Right lobe of liver (tissue), 6 donors: Measurements from ENCODE around the gene LIN28B. TPM values are rescaled to one million over a fixed set of nuclear protein-coding genes. Genes with fewer than 3 reads are reported as not detected.

Experiments used
- ATAC-seq, 4 donors: fragments of 200-7000 bp; cut with Tn5 transposase; one replicate each; pipeline ENCODE4 v1.9.1; 2020; ENCODE audit warnings: mild to moderate bottlenecking in 4 of 4, moderate library complexity in 4 of 4
- DNase-seq, 3 donors: peaks; one replicate each; pipeline ENCODE4 v3.0.0-alpha.2; 2020
- H3K27ac ChIP-seq, 3 donors: fragments of 200-600 bp; one replicate each; pipeline ENCODE4 v1.8.0; 2022
- H3K27me3 ChIP-seq, 2 donors: fragments of 200-600 bp; one replicate each; pipeline ENCODE4 v1.8.0; 2022
- H3K36me3 ChIP-seq, 4 donors: fragments of 200-600 bp; sonication (generic) in 1 of 4; one replicate each; pipeline versions ENCODE4 v1.5.1 to v1.8.0; 2017 to 2022; ENCODE audit warnings: control low read depth in 1 of 4
- H3K4me1 ChIP-seq, 4 donors: fragments of 200-600 bp; sonication (generic) in 1 of 4; one replicate each; pipeline versions ENCODE4 v1.5.1 to v1.8.0; 2017 to 2022; ENCODE audit warnings: control low read depth in 1 of 4
- H3K4me3 ChIP-seq, 3 donors: fragments of 200-600 bp; one replicate each; pipeline ENCODE4 v1.8.0; 2022
- H3K9me3 ChIP-seq, 4 donors: fragments of 200-600 bp; sonication (generic) in 1 of 4; one replicate each; pipeline versions ENCODE4 v1.5.1 to v1.8.0; 2017 to 2022; ENCODE audit warnings: control low read depth in 1 of 4
- CTCF ChIP-seq, 4 donors: fragments of 200-600 bp in 3 of 4; fragments of 450-650 bp in 1 of 4; IDR thresholded peaks; one replicate each; pipeline versions ENCODE4 v1.5.1 to v1.8.0; 2016 to 2022; ENCODE audit warnings: antibody characterized with exemption in 4 of 4, mild to moderate bottlenecking in 2 of 4
- POLR2A ChIP-seq: fragments of 450-650 bp; IDR thresholded peaks from one replicate; pipeline ENCODE4 v1.6.1; 2017; ENCODE audit warnings: antibody characterized with exemption, mild to moderate bottlenecking
- WGBS: methylation state at CpG from one replicate; pipeline ENCODE4 v1.1.6; 2018; ENCODE audit warnings: low coverage, low lambda C conversion rate; ENCODE audit not compliant: insufficient coverage; ENCODE audit errors: missing lambda C conversion rate; 5-methylcytosine and 5-hydroxymethylcytosine counted together
- intact Hi-C, 2 donors: fragments of 100-400 bp; cut with DNase I; formaldehyde crosslinking; loops; one replicate each; pipeline versions ENCODE4 v1.11.2 to v1.14.1; 2022
- total RNA-seq, 6 experiments: library from RNA; depleted of rRNA in 2 of 6; stranded (reverse); fragments of >200 nt in 2 of 6; fragmentation: NEBNext Ultra II Directional in 3 of 6; extraction: Animal tissue kit (Norgen Biotek cat#: 25700) in 3 of 6; gene quantifications; one replicate each; pipeline versions ENCODE4 v1.1.0 to v1.2.4, GENCODE V29; 2016 to 2023
- donor health status: DM: no; HTN: yes; CAD: no.
- donor health status: DM: no; HTN: no; CAD: no.
- donor health status: DM: no; HTN: no; CAD: no.
- donor health status: DM: no; HTN: yes; CAD: no.
- donor health status: DM: no; HTN: yes; CAD: no.

LIN28B gene
- total RNA-seq, 6 experiments from 2014 or later = not detected

DNA sequence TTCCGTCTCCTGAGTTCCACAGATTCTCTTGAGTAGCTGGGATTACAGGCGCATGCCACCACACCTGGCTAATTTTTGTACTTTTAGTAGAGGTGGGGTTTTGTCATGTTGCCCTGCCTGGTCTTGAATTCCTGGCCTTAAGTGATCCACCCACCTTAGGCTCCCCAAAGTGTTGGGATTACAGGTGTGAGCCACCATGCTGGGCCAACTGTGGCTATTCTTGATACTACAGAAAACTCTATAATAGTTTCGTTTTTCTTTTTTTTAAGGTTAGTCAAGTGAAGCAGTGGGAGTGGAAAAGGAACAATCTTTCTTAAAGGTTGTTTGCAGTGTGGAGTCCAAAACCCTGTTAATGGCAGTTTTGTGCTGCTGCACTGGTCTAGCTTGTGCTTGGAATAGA lies 138.2 kb downstream of the LIN28B start:
- ATAC-seq = no peak
- TF ChIP-seq POLR2A (no peak), CTCF (IDR thresholded peaks at IDR 0.05) (no peak)
- Histone ChIP-seq H3K9me3 (no peaks in the 10 kb centered on the region), H3K4me3 (no peak overlapping the region), H3K36me3 (no peaks in the 10 kb centered on the region), H3K27ac (no peak overlapping the region), H3K4me1 (no peaks in the 10 kb centered on the region), H3K27me3 (no peaks in the 10 kb centered on the region)
- intact Hi-C loops = loop anchor here (10.0 kb wide), 1 partner anchor 310 kb away; the partner anchor contains the start of gene PREP (in 2 of the 2)
- WGBS = 87% methylated on average over 3 of the region's 3 CpGs
- DNase-seq = no peak

DNA sequence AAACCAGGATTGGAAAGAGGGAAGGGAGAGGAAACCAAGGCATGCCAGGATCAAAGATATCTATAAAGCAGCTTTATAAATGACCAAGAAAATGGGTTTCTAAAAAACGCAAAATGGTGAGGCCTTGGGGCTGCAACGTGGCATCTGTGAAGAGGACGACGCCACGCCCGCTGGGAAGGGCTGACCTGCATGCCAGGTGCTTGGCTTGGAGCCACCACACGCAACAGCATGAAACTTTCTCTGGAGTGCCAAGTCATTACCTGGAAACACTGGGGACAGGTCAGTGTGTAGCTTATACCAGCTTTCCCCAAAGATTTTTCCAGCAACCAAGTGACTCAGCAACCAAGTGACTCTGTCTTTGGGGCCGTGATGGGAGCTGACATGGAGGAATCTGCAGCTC lies 140.4 kb downstream of the LIN28B start:
- intact Hi-C loops = loop anchor here (10.0 kb wide), 1 partner anchor 308 kb away; the partner anchor contains the start of gene PREP (in 2 of the 2)
- no peak overlapping the region for H3K27ac ChIP-seq
- H3K4me1 ChIP-seq = no peaks in the 10 kb centered on the region
- H3K9me3 ChIP-seq = no peaks in the 10 kb centered on the region
- no peak for DNase-seq
- no peaks in the 10 kb centered on the region for H3K27me3 ChIP-seq
- H3K4me3 ChIP-seq = no peak overlapping the region
- TF ChIP-seq CTCF (IDR thresholded peaks at IDR 0.05) = no peak
- H3K36me3 ChIP-seq = no peaks in the 10 kb centered on the region
- ATAC-seq = no peak
- 76% methylated on average over 7 of the region's 8 CpGs for WGBS

- no peak for DNase-seq
- no peaks in the 10 kb centered on the region for H3K9me3 ChIP-seq
- H3K27me3 ChIP-seq = no peaks in the 10 kb centered on the region
- 77% methylated on average over 5 of the region's 7 CpGs for WGBS
- no peaks in the 10 kb centered on the region for H3K4me1 ChIP-seq
- no peak overlapping the region for H3K27ac ChIP-seq
- H3K4me3 ChIP-seq = no peak overlapping the region
- ATAC-seq = no peak
- no peaks in the 10 kb centered on the region for H3K36me3 ChIP-seq
- no peak for TF ChIP-seq CTCF (IDR thresholded peaks at IDR 0.05)
- no peak for TF ChIP-seq POLR2A
- intact Hi-C loops = loop anchor here (10.0 kb wide), 1 partner anchor 305 kb away; the partner anchor contains the start of gene PREP (in 2 of the 2)
These were observed 142.5 kb downstream of the LIN28B start for GRCh38 chr6:105099371-105099770.

DNA sequence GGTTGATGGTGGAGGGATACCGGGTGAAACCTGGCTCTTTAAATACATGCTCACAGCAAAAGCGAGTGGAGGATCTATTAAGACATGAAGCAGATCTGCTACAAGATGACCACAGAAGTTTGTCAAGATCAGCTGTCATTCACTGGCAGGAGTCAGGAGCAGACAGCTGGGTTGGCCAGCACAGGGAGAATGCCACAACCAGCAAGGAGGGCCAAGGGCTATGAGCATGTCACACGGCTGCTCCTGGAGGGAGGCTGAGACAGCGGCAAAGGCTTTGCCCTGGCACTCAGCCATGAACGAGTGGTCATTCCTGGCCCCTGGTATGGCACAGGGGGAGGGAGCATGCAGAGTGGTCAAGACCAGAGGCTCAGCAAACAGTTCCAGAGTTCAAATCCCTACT lies 145.3 kb downstream of the LIN28B start:
- H3K9me3 ChIP-seq = no peaks in the 10 kb centered on the region
- DNase-seq (no peak), ATAC-seq (no peak)
- no peak overlapping the region for H3K4me3 ChIP-seq
- no peak for TF ChIP-seq CTCF (IDR thresholded peaks at IDR 0.05)
- no peak for TF ChIP-seq POLR2A
- no peak overlapping the region for H3K27ac ChIP-seq
- H3K36me3 ChIP-seq = no peaks in the 10 kb centered on the region
- 57% methylated on average over 1 of the region's 5 CpGs for WGBS
- intact Hi-C loops = no loop called here
- no peaks in the 10 kb centered on the region for H3K27me3 ChIP-seq
- no peaks in the 10 kb centered on the region for H3K4me1 ChIP-seq

- 68% methylated on average over 3 of the region's 3 CpGs for WGBS
- no peaks in the 10 kb centered on the region for H3K36me3 ChIP-seq
- H3K27me3 ChIP-seq = no peaks in the 10 kb centered on the region
- H3K27ac ChIP-seq = no peak overlapping the region
- intact Hi-C loops = no loop called here
- no peaks in the 10 kb centered on the region for H3K9me3 ChIP-seq
- H3K4me1 ChIP-seq = no peaks in the 10 kb centered on the region
- DNase-seq (no peak), ATAC-seq (no peak)
- TF ChIP-seq CTCF (IDR thresholded peaks at IDR 0.05) (no peak), POLR2A (no peak)
- H3K4me3 ChIP-seq = no peak overlapping the region
These were observed 148.2 kb downstream of the LIN28B start for GRCh38 chr6:105105094-105105493.
